ENCODE results near the gene ATP6V0B. TPM values are rescaled to one million over a fixed set of nuclear protein-coding genes. Genes with fewer than 3 reads are reported as not detected.

ATP6V0B gene
- total and polyA plus RNA-seq, 4 donors, result 69.5 to 277 (median 129) TPM

DNA sequence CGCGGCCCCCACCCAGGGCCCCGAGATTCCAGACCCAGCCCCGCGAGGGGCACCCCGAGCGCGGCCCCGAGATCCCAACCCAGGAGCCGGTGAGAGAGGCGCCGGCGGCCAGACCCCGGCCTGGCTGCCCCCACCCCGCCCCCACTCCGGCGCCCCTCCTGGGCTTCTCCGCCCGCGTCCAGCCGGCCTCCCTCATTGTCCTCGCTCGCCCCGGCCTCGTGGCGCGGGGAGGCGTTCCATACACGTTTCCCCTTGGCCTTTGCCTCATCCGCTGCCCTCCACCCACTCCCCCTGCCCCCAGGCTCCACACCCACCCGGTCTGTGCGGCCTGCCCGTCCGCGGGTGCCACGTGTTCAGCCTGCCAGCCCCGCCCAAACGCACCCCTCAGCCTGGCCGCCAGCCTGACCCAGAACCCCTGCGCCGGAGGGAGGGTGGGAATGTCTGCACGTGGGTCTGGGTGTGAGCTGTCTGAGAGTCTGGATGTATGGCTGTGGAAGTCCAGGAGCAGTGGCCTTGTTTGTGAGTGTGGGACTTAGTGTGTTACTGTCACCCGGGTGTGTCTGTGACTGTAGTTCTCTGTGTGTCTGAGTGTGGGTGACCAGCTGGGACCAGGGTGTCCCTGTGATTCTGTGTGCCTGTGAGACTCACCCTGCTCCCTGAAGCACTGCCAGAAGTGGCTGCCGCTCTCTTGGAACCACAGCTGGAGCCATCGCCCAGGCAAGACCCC lies 4.9 kb downstream of the ATP6V0B start:
- TF ChIP-seq HNF4A (conservative IDR thresholded peaks at IDR 0.05), result no peak
- no peak for TF ChIP-seq GABPA (IDR thresholded peaks at IDR 0.05 in 1 of 2, conservative IDR thresholded peaks at IDR 0.05 in 1 of 2)
- TF ChIP-seq, protein P1, sequence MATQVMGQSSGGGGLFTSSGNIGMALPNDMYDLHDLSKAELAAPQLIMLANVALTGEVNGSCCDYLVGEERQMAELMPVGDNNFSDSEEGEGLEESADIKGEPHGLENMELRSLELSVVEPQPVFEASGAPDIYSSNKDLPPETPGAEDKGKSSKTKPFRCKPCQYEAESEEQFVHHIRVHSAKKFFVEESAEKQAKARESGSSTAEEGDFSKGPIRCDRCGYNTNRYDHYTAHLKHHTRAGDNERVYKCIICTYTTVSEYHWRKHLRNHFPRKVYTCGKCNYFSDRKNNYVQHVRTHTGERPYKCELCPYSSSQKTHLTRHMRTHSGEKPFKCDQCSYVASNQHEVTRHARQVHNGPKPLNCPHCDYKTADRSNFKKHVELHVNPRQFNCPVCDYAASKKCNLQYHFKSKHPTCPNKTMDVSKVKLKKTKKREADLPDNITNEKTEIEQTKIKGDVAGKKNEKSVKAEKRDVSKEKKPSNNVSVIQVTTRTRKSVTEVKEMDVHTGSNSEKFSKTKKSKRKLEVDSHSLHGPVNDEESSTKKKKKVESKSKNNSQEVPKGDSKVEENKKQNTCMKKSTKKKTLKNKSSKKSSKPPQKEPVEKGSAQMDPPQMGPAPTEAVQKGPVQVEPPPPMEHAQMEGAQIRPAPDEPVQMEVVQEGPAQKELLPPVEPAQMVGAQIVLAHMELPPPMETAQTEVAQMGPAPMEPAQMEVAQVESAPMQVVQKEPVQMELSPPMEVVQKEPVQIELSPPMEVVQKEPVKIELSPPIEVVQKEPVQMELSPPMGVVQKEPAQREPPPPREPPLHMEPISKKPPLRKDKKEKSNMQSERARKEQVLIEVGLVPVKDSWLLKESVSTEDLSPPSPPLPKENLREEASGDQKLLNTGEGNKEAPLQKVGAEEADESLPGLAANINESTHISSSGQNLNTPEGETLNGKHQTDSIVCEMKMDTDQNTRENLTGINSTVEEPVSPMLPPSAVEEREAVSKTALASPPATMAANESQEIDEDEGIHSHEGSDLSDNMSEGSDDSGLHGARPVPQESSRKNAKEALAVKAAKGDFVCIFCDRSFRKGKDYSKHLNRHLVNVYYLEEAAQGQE (IDR thresholded peaks at IDR 0.05), result no peak
- TF ChIP-seq, protein P2, sequence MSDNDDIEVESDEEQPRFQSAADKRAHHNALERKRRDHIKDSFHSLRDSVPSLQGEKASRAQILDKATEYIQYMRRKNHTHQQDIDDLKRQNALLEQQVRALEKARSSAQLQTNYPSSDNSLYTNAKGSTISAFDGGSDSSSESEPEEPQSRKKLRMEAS (IDR thresholded peaks at IDR 0.05), result no peak
- no peak for TF ChIP-seq ATF3 (IDR thresholded peaks at IDR 0.05)
- no peak for TF ChIP-seq RAD21 (IDR thresholded peaks at IDR 0.05)
- Histone ChIP-seq H3K27me3 (ENCODE audit: control insufficient read depth in 4 of 4, insufficient read depth in 4 of 4, low read length in 3 of 4) (no peaks in the 10 kb centered on the region), H3K4me1 (ENCODE audit: control insufficient read depth in 4 of 4, insufficient read depth in 4 of 4, low read length in 3 of 4) (peaks cover 7 to 47% (median 36%) of the 10 kb centered on the region in 4 donors), H3K36me3 (ENCODE audit: control insufficient read depth in 4 of 4, insufficient read depth in 3 of 4, low read depth in 1 of 4, low read length in 3 of 4) (peaks cover 0 to 13% (median 8%) of the 10 kb centered on the region in 4 donors), H3K9me3 (ENCODE audit: control insufficient read depth in 4 of 4, low read length in 3 of 4) (no peaks in the 10 kb centered on the region), H3K27ac (ENCODE audit: low read depth in 1 of 2, low read length in 2 of 2) (peak overlapping the region; percentile 38 to 48), H3K9ac (ENCODE audit: low read depth in 1 of 2, low read length in 2 of 2) (peak overlapping the region in 1 of 2 donors; percentile 30), H3K4me3 (ENCODE audit: low read depth in 1 of 3, low read length in 3 of 3) (peak overlapping the region; percentile 39 to 75 (median 45))
- DNase-seq (ENCODE audit: low spot score), result peak; percentile 68
- 4% methylated on average over 45 of the region's 45 CpGs for WGBS

GRCh38 chr1:43980255-43981134 lies 5.7 kb downstream of the ATP6V0B start:
- no peak for DNase-seq (ENCODE audit: low spot score)
- Histone ChIP-seq H3K4me1 (ENCODE audit: control insufficient read depth in 4 of 4, insufficient read depth in 4 of 4, low read length in 3 of 4) (peaks cover 7 to 45% (median 35%) of the 10 kb centered on the region in 4 donors), H3K9me3 (ENCODE audit: control insufficient read depth in 4 of 4, low read length in 3 of 4) (no peaks in the 10 kb centered on the region), H3K27ac (ENCODE audit: low read depth in 1 of 2, low read length in 2 of 2) (peak overlapping the region; percentile 38 to 48), H3K27me3 (ENCODE audit: control insufficient read depth in 4 of 4, insufficient read depth in 4 of 4, low read length in 3 of 4) (no peaks in the 10 kb centered on the region), H3K9ac (ENCODE audit: low read depth in 1 of 2, low read length in 2 of 2) (peak overlapping the region in 1 of 2 donors; percentile 30), H3K4me3 (ENCODE audit: low read depth in 1 of 3, low read length in 3 of 3) (peak overlapping the region; percentile 39 to 75 (median 45)), H3K36me3 (ENCODE audit: control insufficient read depth in 4 of 4, insufficient read depth in 3 of 4, low read depth in 1 of 4, low read length in 3 of 4) (peaks cover 0 to 15% (median 8%) of the 10 kb centered on the region in 4 donors)
- 75% methylated on average over 13 of the region's 13 CpGs for WGBS
- TF ChIP-seq ZBTB33 (IDR thresholded peaks at IDR 0.05) (no peak), HNF4G (IDR thresholded peaks at IDR 0.05) (no peak), FOXA1 (IDR thresholded peaks at IDR 0.05) (no peak), GABPA (IDR thresholded peaks at IDR 0.05 in 1 of 2, conservative IDR thresholded peaks at IDR 0.05 in 1 of 2) (no peak), SP1 (IDR thresholded peaks at IDR 0.05) (no peak)

All from liver (tissue), 9 donors.